Endothelial cell of umbilical vein (primary cell): ENCODE results near the gene ARFRP1. TPM values are rescaled to one million over a fixed set of nuclear protein-coding genes. Genes with fewer than 3 reads are reported as not detected.

Experiments
- BruUV-seq: library from RNA; stranded (reverse); fragments of 400-500 nt; replicated peaks from 2 replicates; lab custom pipeline; 2021; lab: Mats Ljungman, UMichigan
- CTCF ChIA-PET: fragments of 300-600, 350-600 bp; sonication (Branson Sonifier 250); formaldehyde crosslinking; loops from one replicate; lab custom pipeline; 2021; ENCODE audit warnings: antibody characterized with exemption, inconsistent platforms; lab: Charles Lee
- POLR2A ChIA-PET: fragments of 300-600, 350-600 bp; sonication (Branson Sonifier 250); formaldehyde crosslinking; loops from one replicate; lab custom pipeline; 2021; ENCODE audit warnings: antibody characterized with exemption, inconsistent platforms; lab: Charles Lee
- DNase-seq: peaks from one replicate; pipeline ENCODE4 v3.0.0-alpha.2; 2011; ENCODE audit warnings: low read depth, low spot score
- FAIRE-seq: peaks from 2 replicates; lab custom pipeline; 2011; peaks lifted over from hg19 to GRCh38; lab: Jason Lieb, UNC
- H2AFZ ChIP-seq: 2 replicates; pipeline ENCODE4 v1.6.0; 2012; ENCODE audit warnings: low read depth, low read length, control low read depth, inconsistent platforms
- H3K27ac ChIP-seq: 2 replicates; pipeline ENCODE4 v1.5.1; 2011; ENCODE audit warnings: low read depth, mild to moderate bottlenecking, control low read depth, low read length, moderate library complexity; ENCODE audit not compliant: insufficient read depth
- H3K27me3 ChIP-seq, 2 experiments: 2 replicates each; pipeline versions ENCODE4 v1.6.0 to v1.6.1; 2011; ENCODE audit warnings: low read length in 2 of 2, mixed read lengths in 1 of 2; ENCODE audit not compliant: control insufficient read depth in 2 of 2, insufficient read depth in 2 of 2
- H3K36me3 ChIP-seq, 2 experiments: 2 replicates in 1 of 2; 3 replicates in 1 of 2; pipeline ENCODE4 v1.5.1; 2011; ENCODE audit warnings: low read length in 2 of 2, mild to moderate bottlenecking in 1 of 2, moderate library complexity in 1 of 2; ENCODE audit not compliant: control insufficient read depth in 2 of 2, insufficient read depth in 2 of 2; ENCODE audit errors: extremely low read depth in 1 of 2
- H3K4me1 ChIP-seq: 3 replicates; pipeline ENCODE4 v1.5.1; 2011; ENCODE audit warnings: mild to moderate bottlenecking, low read length; ENCODE audit not compliant: control insufficient read depth, insufficient read depth; ENCODE audit errors: extremely low read depth
- H3K4me2 ChIP-seq: 2 replicates; pipeline ENCODE4 v1.6.1; 2011; ENCODE audit warnings: low read length, control low read depth, mixed read lengths; ENCODE audit not compliant: insufficient read depth
- H3K4me3 ChIP-seq, 3 experiments: fragments of 200-600 bp in 1 of 3; sonication (generic), shearing (Covaris generic) in 1 of 3; replicated peaks in 1 of 3; 2 replicates each; pipeline ENCODE4 v1.5.1; 2011 to 2016; ENCODE audit warnings: control low read depth in 3 of 3, low read length in 3 of 3, mild to moderate bottlenecking in 2 of 3, inconsistent platforms in 1 of 3, low read depth in 1 of 3, moderate library complexity in 1 of 3; ENCODE audit not compliant: insufficient read depth in 1 of 3
- H3K79me2 ChIP-seq: 2 replicates; pipeline ENCODE4 v1.6.0; 2012; ENCODE audit warnings: low read length, inconsistent platforms; ENCODE audit not compliant: control insufficient read depth, insufficient read depth
- H3K9ac ChIP-seq: replicated peaks from 2 replicates; pipeline ENCODE3; 2011; ENCODE audit warnings: low read length, control low read depth; ENCODE audit not compliant: insufficient read depth; ENCODE audit errors: extremely low read depth
- H3K9me1 ChIP-seq: replicated peaks from 3 replicates; pipeline ENCODE4 v1.6.0; 2011; ENCODE audit warnings: mild to moderate bottlenecking, low read length; ENCODE audit not compliant: control insufficient read depth, insufficient read depth; ENCODE audit errors: extremely low read depth
- H3K9me3 ChIP-seq: replicated peaks from 2 replicates; pipeline ENCODE4 v1.5.1; 2012; ENCODE audit warnings: low read length, inconsistent platforms; ENCODE audit not compliant: control insufficient read depth, insufficient read depth
- H4K20me1 ChIP-seq: replicated peaks from 2 replicates; pipeline ENCODE3; 2011; ENCODE audit warnings: mild to moderate bottlenecking, low read length; ENCODE audit not compliant: control insufficient read depth, insufficient read depth; ENCODE audit errors: extremely low read depth
- CTCF ChIP-seq, 2 donors: IDR thresholded peaks; 1 replicate in 1 of 2; 2 replicates in 1 of 2; pipeline ENCODE4 v1.5.1; 2011; ENCODE audit warnings: low read length in 2 of 2, mild to moderate bottlenecking in 2 of 2, moderate library complexity in 2 of 2, control low read depth in 1 of 2, inconsistent platforms in 1 of 2, low read depth in 1 of 2; ENCODE audit not compliant: insufficient read depth in 1 of 2; ENCODE audit errors: extremely low read depth in 1 of 2
- EZH2 ChIP-seq: IDR thresholded peaks from 2 replicates; pipeline ENCODE4 v1.6.1; 2012; ENCODE audit warnings: borderline replicate concordance, low read depth, mild to moderate bottlenecking, moderate library complexity, low read length, inconsistent platforms; ENCODE audit not compliant: severe bottlenecking
- FOS ChIP-seq: IDR thresholded peaks from 2 replicates; pipeline ENCODE4 v1.6.1; 2011; ENCODE audit warnings: mild to moderate bottlenecking, low read length, moderate library complexity, borderline replicate concordance; ENCODE audit not compliant: insufficient read depth
- GATA2 ChIP-seq: IDR thresholded peaks from 2 replicates; pipeline ENCODE4 v1.7.0; 2011; ENCODE audit warnings: low read depth, mild to moderate bottlenecking, moderate library complexity, mixed read lengths, low read length; ENCODE audit not compliant: insufficient read length, insufficient read depth
- JUN ChIP-seq: IDR thresholded peaks from 2 replicates; pipeline ENCODE4 v1.6.1; 2011; ENCODE audit warnings: borderline replicate concordance, low read depth; ENCODE audit not compliant: insufficient read length, insufficient read depth
- MAX ChIP-seq: IDR thresholded peaks from 2 replicates; pipeline ENCODE4 v1.6.1; 2011; ENCODE audit not compliant: insufficient read depth, insufficient read length
- MYC ChIP-seq: IDR thresholded peaks from one replicate; pipeline ENCODE4 v1.6.1; 2011; ENCODE audit warnings: mild to moderate bottlenecking, low read depth, low read length
- POLR2A ChIP-seq: IDR thresholded peaks from 2 replicates; pipeline ENCODE4 v1.6.1; 2012; ENCODE audit warnings: low read depth, mild to moderate bottlenecking, control low read depth, low read length
- POLR2AphosphoS5 ChIP-seq: IDR thresholded peaks from 2 replicates; pipeline ENCODE4 v1.6.1; 2012; ENCODE audit warnings: low read depth, mild to moderate bottlenecking, control low read depth, low read length, moderate library complexity; ENCODE audit not compliant: insufficient read depth
- dilution Hi-C: fragments of 300-500 bp; cut with MboI; formaldehyde crosslinking; loops from one replicate; pipeline ENCODE4 v1.15.0; 2019; ENCODE audit warnings: low sequenced_read_pairs; ENCODE audit not compliant: extremely low pct_ligation_motif_present
- intact Hi-C: fragments of 100-400 bp; cut with micrococcal nuclease; formaldehyde crosslinking; loops from one replicate; pipeline ENCODE4 v1.10.0; 2022
- polyA plus RNA-seq, 4 experiments: library from polyadenylated mRNA; depleted of rRNA in 3 of 4; stranded (reverse) in 3 of 4; unstranded in 1 of 4; fragments of >200 nt; gene quantifications; 2 replicates each; pipeline versions ENCODE4 v1.2.1 to v1.2.3, GENCODE V29; 2011 to 2012; ENCODE audit warnings: missing spikeins in 1 of 4
- total RNA-seq: library from RNA; stranded (reverse); gene quantifications from 2 replicates; pipeline ENCODE4 v1.2.3, GENCODE V29; 2021

ARFRP1 gene
- total and polyA plus RNA-seq, 2 donors (not counting 3 experiments of a cell fraction or from before 2014, with no cell fraction given), result 48.7 to 51.6 TPM

- H4K20me1 ChIP-seq, result no peaks in the 10 kb centered on the region
- POLR2A ChIA-PET, result interaction anchor here (0.6 kb wide), 1 partner anchor 12 kb away, joined by 3 read pairs; no protein-coding TSS in a partner anchor
- H3K9me1 ChIP-seq, result no peaks in the 10 kb centered on the region
- H3K4me3 ChIP-seq, result no peak overlapping the region
- peaks cover 8 to 17% of the 10 kb centered on the region in 2 experiments for H3K36me3 ChIP-seq
- TF ChIP-seq CTCF (IDR thresholded peaks at IDR 0.05; ENCODE audit: extremely low read depth in 1 of 2, insufficient read depth in 1 of 2, low read depth in 1 of 2, low read length in 2 of 2) (no peak), JUN (no peak), MAX (no peak), MYC (no peak), POLR2A (no peak), GATA2 (no peak), POLR2AphosphoS5 (no peak), EZH2 (no peak), FOS (no peak)
- dilution Hi-C loops, result no loop called here
- DNase-seq, result no peak
- CTCF ChIA-PET, result no interaction called here
- no TSS peak for BruUV-seq
- H3K27me3 ChIP-seq, result no peaks in the 10 kb centered on the region
- H3K9ac ChIP-seq, result no peak overlapping the region
- H3K4me2 ChIP-seq, result no peak overlapping the region
- no peak overlapping the region for H3K27ac ChIP-seq
- H3K79me2 ChIP-seq, result peaks cover 16% of the 10 kb centered on the region
- FAIRE-seq, result no peak
- H2AFZ ChIP-seq, result no peak overlapping the region
- H3K4me1 ChIP-seq, result peaks cover 31% of the 10 kb centered on the region
- no peaks in the 10 kb centered on the region for H3K9me3 ChIP-seq
- intact Hi-C loops, result no loop called here
Measured at GRCh38 chr20:63702036-63702665, 5.6 kb downstream of the ARFRP1 start.
